Stimulated activated CD8-positive, alpha-beta memory T cell treated with anti-CD3 and anti-CD28 coated beads, Interleukin-7, amount 100 ng/mL, for 4 hours (primary cell): Measurements from ENCODE around the gene KRT86.

Experiments
- DNase-seq, 2 donors: peaks; one replicate each; pipeline ENCODE4 v3.0.0-alpha.2; 2020; ENCODE audit warnings: low read depth in 2 of 2

The KRT86 gene

DNA sequence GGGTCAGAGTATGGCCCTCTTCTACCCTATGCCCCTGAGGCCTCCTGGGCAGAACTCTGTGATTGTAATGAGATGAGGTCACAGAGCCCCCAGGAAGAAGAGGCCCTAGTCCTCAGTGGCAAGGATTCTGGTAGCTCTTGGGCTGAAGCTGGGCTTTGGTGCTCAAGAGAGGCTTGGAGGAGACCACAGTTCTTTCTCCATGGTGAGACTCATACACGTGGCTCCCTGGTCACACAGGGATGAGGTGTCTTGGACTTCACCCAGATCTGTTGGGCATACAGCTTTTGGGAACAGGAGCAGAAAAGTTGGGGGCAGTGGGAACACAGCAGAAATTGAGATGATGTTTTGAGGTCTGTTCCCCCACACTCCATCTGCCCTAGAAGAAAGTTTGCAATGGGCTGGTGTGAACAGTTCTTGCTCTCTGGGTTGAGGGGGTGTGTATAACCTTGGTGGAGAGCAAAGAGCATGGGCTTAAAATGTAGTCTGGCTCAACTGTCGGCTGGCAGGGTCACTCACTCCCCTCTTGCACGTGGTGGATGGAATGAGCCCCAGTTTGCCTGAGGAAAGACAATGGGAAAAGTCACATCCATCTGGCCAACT, at the start of gene KRT86:
Gene KRT86, plus strand, starts transcription at position 125 of the 600 bp plus-strand sequence. CDS start 27,272 bp downstream, outside the sequence.
- no peak for DNase-seq

- no peak for DNase-seq
Observed at GRCh38 chr12:52225752-52226151, 48.7 kb upstream of the KRT86 start.

GRCh38 chr12:52226446-52226845, 48.0 kb upstream of the KRT86 start:
- DNase-seq: no peak

GRCh38 chr12:52227606-52228166, 46.8 kb upstream of the KRT86 start:
- no peak for DNase-seq

- no peak for DNase-seq
Observed at GRCh38 chr12:52228366-52228765, 46.1 kb upstream of the KRT86 start.

DNA sequence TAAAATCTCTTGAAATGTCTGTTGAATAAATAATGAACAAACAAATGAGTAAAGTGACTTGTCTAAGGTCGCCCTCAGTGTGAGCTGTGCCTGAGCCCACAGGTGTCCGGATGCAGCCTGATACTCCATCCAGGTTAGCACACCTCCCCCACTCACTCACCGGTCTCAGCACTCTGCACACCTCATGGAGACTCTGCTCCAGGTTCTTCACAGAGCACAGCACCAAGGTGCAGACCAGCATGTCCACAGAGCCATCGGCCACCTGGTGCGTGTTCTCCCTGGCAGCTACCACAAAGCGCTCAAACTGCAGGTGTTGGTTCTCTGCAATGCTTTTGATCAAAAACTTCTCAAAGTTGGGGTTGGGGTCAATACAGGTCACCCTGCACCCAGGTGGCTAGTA, 45.5 kb upstream of the KRT86 start:
- no peak for DNase-seq

DNA sequence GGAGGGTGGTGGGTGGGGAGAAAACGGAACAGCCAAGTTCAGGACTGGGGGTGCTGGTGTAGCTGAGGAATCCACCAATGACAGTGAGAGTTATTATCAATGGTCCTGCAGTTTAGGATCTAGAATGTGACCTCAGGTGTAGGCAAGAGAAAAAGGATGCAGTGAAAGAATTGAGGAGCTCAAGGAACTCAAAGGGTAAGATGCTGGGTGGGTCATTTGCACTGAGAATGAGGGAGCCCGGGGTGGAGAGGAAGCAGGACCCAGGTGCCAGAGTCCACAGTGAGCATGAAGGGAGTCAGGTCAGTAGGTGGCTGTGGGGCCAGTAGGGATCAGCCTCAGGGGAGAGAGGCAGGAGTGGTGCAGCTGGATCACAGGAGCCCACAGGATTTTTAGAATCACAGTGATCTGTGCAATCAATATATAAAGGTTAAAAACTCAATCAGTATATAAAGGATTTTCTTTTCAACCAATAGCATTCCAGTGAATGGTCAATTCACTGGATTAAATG, 44.6 kb upstream of the KRT86 start:
- no peak for DNase-seq

DNA sequence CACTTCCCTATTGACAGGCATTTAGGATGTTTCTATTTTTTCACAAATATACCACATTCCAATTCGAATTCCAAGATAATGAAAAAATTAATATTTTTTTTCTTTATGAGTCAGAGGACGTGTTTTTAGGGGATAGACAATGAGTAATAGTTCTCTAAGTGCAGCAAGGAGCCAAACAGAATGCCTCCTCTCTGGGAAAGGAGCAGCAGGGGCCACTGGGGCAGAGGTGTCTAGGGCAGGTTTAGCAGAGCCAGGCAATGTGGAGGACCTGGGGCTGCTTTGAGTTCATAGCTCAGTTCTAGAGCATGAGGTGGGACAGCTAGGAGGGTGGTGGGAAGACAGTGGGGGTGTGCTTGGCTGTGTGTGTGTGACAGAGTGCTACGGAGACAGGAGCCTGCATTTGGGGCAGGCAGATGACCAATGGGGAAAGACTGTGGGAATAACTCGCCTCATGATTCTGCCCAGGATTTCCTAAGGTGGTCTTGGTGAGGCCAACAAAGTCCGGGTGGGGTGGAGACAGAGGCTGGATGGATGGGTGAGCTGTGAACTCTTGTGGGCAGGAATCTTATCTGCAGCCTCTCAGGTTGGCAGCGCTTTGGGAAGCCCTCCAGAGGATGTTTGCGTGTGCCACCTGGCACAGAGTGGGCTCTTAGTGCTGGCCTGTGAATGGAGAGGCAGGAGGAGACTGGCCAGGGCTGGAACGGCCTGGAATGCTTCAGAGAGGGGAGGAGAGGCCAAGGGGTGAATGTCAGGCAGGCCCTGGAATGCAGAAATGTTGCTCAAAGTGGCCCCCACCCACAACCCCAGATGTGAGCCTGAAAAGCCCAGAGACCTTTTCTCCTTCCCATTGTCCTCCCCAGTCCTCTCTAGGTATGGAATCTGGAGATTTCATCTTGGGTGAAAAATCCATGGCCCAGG, 43.8 kb upstream of the KRT86 start:
- no peak for DNase-seq

GRCh38 chr12:52231305-52232202, 42.9 kb upstream of the KRT86 start:
- DNase-seq: no peak

DNA sequence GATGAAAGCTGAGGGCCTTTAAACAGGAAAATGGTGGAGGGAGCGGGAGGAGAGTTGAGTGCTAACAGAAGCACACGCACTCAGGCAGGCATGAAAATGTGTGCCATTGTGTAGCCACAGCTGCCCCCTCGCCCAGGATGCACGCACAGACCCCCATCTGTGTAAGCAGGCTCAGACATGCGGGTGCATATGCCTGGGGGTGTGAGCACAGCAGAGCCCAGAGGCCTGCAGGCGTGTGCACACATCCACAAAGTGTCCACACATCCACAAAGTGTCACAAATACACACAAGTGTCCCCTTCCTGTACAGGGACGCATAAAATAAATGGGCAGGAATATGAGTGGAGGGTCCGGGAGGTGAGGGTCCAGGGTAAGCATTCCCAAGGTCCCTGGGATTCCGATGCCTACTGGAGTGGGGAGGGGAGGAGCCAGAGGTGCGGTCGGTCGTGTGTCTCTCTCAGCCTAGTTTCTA, 42.2 kb upstream of the KRT86 start:
- DNase-seq: no peak

GRCh38 chr12:52232674-52233461, 41.6 kb upstream of the KRT86 start, which contains the start of gene KRT7:
KRT7 (plus strand) TSS chr12:52233243; CDS start chr12:52233297, 54 bp downstream.
- no peak for DNase-seq

GRCh38 chr12:52233462-52234207, 40.8 kb upstream of the KRT86 start:
- no peak for DNase-seq

DNA sequence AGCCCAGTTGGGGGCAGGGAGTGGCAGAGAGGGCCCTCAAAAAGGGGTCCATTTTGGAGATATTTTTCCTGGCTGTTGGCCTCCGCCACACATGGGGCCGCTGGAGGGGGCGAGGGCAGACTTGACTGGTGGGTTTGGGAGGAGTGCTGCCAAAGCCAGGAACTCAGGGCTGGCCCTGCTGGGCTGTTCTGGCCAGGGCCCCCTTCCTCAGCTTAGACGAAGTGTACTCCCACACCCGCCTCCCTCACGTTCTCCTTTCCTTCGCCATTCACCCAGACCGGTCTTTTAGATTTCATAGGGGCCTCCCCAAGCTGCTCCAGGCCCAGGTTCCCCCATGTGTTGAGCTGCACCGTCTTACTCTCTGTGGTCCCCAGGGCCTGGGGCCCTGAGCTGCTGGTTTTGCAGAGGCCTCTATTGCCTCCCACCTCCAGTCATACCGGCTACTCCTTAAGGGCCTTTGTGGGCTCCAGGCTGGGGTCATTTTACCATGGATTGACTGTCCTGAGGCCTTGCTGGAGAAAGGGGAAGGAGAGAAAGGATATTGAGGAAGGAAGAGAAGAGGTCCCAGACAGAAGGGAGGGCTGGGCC, 40.1 kb upstream of the KRT86 start:
- DNase-seq: no peak

GRCh38 chr12:52235001-52235764, 39.3 kb upstream of the KRT86 start:
- DNase-seq: no peak

- DNase-seq: no peak
Observed at GRCh38 chr12:52235822-52236361, 38.6 kb upstream of the KRT86 start.

- DNase-seq: no peak
Observed at GRCh38 chr12:52236386-52237050, 37.9 kb upstream of the KRT86 start.

DNA sequence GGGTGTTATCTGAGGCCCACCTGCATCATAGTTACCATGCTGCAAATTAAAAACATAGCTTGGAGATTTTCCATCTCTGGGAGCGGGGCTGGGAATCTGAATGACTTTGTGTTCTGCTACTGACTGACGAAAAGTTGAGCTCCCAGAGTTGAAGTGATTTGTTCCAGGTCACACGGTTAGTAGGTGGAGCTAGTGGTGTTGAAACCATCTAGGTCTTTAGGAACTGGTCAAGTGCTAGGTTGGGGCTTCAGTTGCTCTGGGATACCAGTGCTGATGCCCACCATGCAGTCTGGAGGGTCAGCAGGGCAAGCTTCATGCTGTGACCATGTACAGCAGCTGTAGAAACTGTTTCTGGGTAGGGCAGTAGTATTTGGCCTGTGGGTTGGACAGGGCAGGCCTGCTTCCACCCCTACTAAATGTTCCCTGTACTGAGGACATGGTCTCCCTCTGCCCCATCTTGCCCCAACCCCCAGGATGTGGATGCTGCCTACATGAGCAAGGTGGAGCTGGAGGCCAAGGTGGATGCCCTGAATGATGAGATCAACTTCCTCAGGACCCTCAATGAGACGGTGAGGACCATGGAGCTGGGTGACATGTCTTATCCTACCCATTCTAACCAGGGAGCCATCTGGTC, 36.1 kb upstream of the KRT86 start:
- no peak for DNase-seq
